Neural progenitor cell (in vitro differentiated cells): Measurements from ENCODE around the gene STPG3. TPM values are rescaled to one million over a fixed set of nuclear protein-coding genes. Genes with fewer than 3 reads are reported as not detected.
A peak's percentile ranks its signal among the peaks of the same experiment; 100 is the strongest.

Source experiments
- DNase-seq: peaks from one replicate; pipeline ENCODE4 v3.0.0-alpha.2; 2016; ENCODE audit warnings: low spot score
- H2AFZ ChIP-seq: fragments of 200-600 bp; sonication (generic); replicated peaks from 2 replicates; pipeline ENCODE4 v1.6.1; 2016; ENCODE audit warnings: antibody characterized with exemption
- H3F3A ChIP-seq: fragments of 200-600 bp; sonication (generic); 2 replicates; pipeline ENCODE4 v1.6.1; 2016; ENCODE audit warnings: antibody characterized with exemption, low read depth
- H3K27ac ChIP-seq: fragments of 200-600 bp; sonication (generic); 2 replicates; pipeline ENCODE4 v1.5.1; 2016; ENCODE audit warnings: mild to moderate bottlenecking
- H3K27me3 ChIP-seq: fragments of 200-600 bp; sonication (generic); 2 replicates; pipeline ENCODE4 v1.6.1; 2016; ENCODE audit warnings: mild to moderate bottlenecking, moderate library complexity
- H3K36me3 ChIP-seq: fragments of 200-600 bp; sonication (generic); 2 replicates; pipeline ENCODE4 v1.5.1; 2016
- H3K4me1 ChIP-seq: fragments of 200-600 bp; sonication (generic); 2 replicates; pipeline ENCODE4 v1.6.1; 2016; ENCODE audit warnings: mixed run types
- H3K4me2 ChIP-seq: fragments of 200-600 bp; sonication (generic); 2 replicates; pipeline ENCODE4 v1.6.1; 2016
- H3K4me3 ChIP-seq: fragments of 200-600 bp; sonication (generic); 2 replicates; pipeline ENCODE4 v1.5.1; 2016
- H3K79me2 ChIP-seq: fragments of 200-600 bp; sonication (generic); 2 replicates; pipeline ENCODE4 v1.6.1; 2016; ENCODE audit warnings: low read depth
- H3K9ac ChIP-seq: fragments of 200-600 bp; sonication (generic); 2 replicates; pipeline ENCODE4 v1.6.1; 2016
- H3K9me3 ChIP-seq: fragments of 200-600 bp; sonication (generic); 2 replicates; pipeline ENCODE4 v1.5.1; 2016; ENCODE audit warnings: low read depth
- H4K20me1 ChIP-seq: fragments of 200-600 bp; sonication (generic); 2 replicates; pipeline ENCODE4 v1.6.1; 2016; ENCODE audit warnings: low read depth
- H3K27ac Mint-ChIP-seq: 3 replicates; pipeline ENCODE4 v1.8.0; 2021; ENCODE audit warnings: mixed read lengths
- H3K27me3 Mint-ChIP-seq: 2 replicates; pipeline ENCODE4 v1.8.0; 2022; ENCODE audit warnings: low read depth, mild to moderate bottlenecking, inconsistent platforms, moderate library complexity, mixed read lengths; ENCODE audit not compliant: insufficient read depth
- H3K36me3 Mint-ChIP-seq: 3 replicates; pipeline ENCODE4 v1.8.0; 2021; ENCODE audit warnings: mixed read lengths
- H3K4me1 Mint-ChIP-seq: 3 replicates; pipeline ENCODE4 v1.8.0; 2021; ENCODE audit warnings: mixed read lengths
- H3K4me3 Mint-ChIP-seq: 3 replicates; pipeline ENCODE4 v1.8.0; 2021; ENCODE audit warnings: mild to moderate bottlenecking, moderate library complexity, mixed read lengths
- H3K9me3 Mint-ChIP-seq: 3 replicates; pipeline ENCODE4 v1.8.0; 2020; ENCODE audit warnings: mixed read lengths
- CTCF ChIP-seq: fragments of 200-600 bp; sonication (generic); IDR thresholded peaks from 2 replicates; pipeline ENCODE4 v1.5.1; 2017; ENCODE audit warnings: antibody characterized with exemption, mild to moderate bottlenecking
- EZH2 ChIP-seq: fragments of 200-600 bp; sonication (generic); IDR thresholded peaks from 2 replicates; pipeline ENCODE4 v1.6.1; 2017; ENCODE audit warnings: antibody characterized with exemption, mild to moderate bottlenecking, moderate library complexity
- EZH2phosphoT487 ChIP-seq: fragments of 200-600 bp; sonication (generic); IDR thresholded peaks from 2 replicates; pipeline ENCODE4 v1.6.1; 2017; ENCODE audit warnings: antibody characterized with exemption
- total RNA-seq: library from RNA; depleted of rRNA; stranded (reverse); fragments of >200 nt; gene quantifications from 2 replicates; pipeline ENCODE4 v1.2.3, GENCODE V29; 2015; ENCODE audit warnings: low replicate concordance

Gene STPG3
- total RNA-seq, 1 donor from 2014 or later, result not detected

GRCh38 chr9:137221095-137221505, 30.0 kb upstream of the STPG3 start:
- no peak overlapping the region for H3K27ac Mint-ChIP-seq
- peak overlapping the region; percentile 56 for H3K4me3 ChIP-seq
- no peaks in the 10 kb centered on the region for H3K9me3 Mint-ChIP-seq
- H3F3A ChIP-seq, result peaks cover 12% of the 10 kb centered on the region
- DNase-seq, result no peak
- H3K4me2 ChIP-seq, result peak overlapping the region; percentile 92
- H3K4me1 Mint-ChIP-seq, result no peaks in the 10 kb centered on the region
- peaks cover 13% of the 10 kb centered on the region for H3K4me1 ChIP-seq
- H3K79me2 ChIP-seq, result no peaks in the 10 kb centered on the region
- no peak for TF ChIP-seq CTCF
- no peak for TF ChIP-seq EZH2
- TF ChIP-seq EZH2phosphoT487, result no peak
- peaks cover 7% of the 10 kb centered on the region for H4K20me1 ChIP-seq
- H3K9me3 ChIP-seq, result no peaks in the 10 kb centered on the region
- H3K9ac ChIP-seq, result no peak overlapping the region
- H3K27me3 Mint-ChIP-seq, result peaks cover 2% of the 10 kb centered on the region
- H2AFZ ChIP-seq, result no peak overlapping the region
- no peaks in the 10 kb centered on the region for H3K36me3 Mint-ChIP-seq
- no peak overlapping the region for H3K4me3 Mint-ChIP-seq
- no peak overlapping the region for H3K27ac ChIP-seq
- H3K36me3 ChIP-seq, result no peaks in the 10 kb centered on the region
- H3K27me3 ChIP-seq, result peaks cover 25% of the 10 kb centered on the region

DNA sequence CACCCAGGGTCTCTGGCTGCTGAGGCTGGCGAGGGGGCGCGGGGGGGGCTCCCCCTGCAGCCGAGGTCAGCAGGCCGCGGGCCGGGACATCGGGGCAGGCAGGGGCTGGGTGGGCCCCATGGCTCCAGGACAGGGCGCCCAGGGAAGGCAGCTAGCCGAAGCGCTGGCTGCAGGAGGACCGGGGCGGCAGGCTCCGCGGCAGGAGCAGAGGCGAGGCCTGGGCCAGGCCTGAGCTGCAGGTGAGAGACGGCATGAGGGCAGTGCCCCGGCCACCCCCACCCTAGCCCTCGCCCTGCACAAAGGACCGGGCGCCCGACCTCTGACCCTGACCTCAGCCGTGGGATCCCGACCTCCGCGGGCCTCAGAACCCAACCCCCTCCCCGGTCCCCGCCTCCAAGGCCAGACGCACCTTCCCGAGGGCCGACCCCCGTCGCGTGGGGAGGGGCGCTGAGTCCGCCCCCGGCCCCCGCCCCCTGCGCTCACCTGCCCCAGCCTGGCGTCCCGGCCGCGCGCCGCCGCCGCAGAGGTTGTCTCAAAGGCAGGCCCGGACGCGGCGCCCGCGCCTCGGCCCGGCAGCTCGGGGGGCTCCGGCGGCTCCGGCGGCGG, 29.5 kb upstream of the STPG3 start:
- Mint-ChIP-seq H3K27ac (no peak overlapping the region), H3K27me3 (peaks cover 2% of the 10 kb centered on the region), H3K9me3 (no peaks in the 10 kb centered on the region), H3K4me1 (no peaks in the 10 kb centered on the region), H3K4me3 (no peak overlapping the region), H3K36me3 (no peaks in the 10 kb centered on the region)
- TF ChIP-seq CTCF, result no peak
- TF ChIP-seq EZH2phosphoT487, result no peak
- TF ChIP-seq EZH2, result no peak
- H3F3A ChIP-seq, result peaks cover 12% of the 10 kb centered on the region
- no peaks in the 10 kb centered on the region for H3K36me3 ChIP-seq
- peak overlapping the region; percentile 92 for H3K4me2 ChIP-seq
- peaks cover 13% of the 10 kb centered on the region for H3K4me1 ChIP-seq
- no peaks in the 10 kb centered on the region for H3K79me2 ChIP-seq
- peak overlapping the region; percentile 56 for H3K4me3 ChIP-seq
- H4K20me1 ChIP-seq, result peaks cover 7% of the 10 kb centered on the region
- peaks cover 25% of the 10 kb centered on the region for H3K27me3 ChIP-seq
- no peak overlapping the region for H3K9ac ChIP-seq
- no peaks in the 10 kb centered on the region for H3K9me3 ChIP-seq
- peak; percentile 47 for DNase-seq
- no peak overlapping the region for H2AFZ ChIP-seq
- no peak overlapping the region for H3K27ac ChIP-seq

DNA sequence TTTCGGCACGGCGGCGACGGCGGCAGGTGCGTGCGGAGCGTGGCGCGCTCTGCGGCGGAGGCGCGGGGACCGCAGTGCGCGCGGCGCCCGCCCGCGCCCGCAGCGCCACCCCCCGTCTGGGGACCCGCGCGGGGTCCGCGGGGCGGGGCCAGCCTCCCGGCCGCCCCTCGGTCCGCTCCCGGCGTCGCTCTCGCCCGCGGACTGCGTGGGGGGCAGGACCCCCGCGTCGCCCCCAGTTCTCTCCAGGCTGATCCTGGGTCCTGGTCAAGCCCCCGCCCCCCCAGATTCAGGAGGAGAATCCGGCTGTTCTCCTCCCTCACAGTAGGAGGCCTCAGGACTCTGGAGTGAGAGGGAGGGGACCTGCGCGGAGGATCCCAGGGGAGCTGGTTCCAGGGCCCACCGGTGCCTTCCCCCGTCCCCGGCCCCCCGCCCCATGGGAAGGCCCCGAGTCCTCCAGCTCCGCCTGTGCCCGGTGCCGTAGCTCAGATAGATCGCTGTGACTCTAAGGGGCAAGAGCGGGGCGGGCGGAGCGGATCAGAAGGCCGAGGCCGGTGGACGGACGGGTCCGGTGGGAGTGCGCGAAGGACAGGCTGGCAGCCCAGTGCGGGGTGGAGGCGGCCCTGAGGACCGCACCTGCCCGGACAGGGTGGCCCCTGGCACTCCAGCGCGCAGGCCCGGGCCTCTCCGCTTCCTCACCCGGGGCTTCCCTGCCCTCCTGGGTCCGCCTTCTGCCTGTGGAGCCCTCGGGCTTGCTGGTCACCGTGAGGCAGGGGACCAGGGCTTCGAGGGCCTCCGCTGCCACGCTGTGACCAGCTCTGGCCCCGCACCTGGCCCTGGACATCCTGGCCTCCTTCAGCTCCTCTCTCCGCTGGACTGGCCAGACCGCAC, 28.7 kb upstream of the STPG3 start, which contains the start of gene RNF208:
TSS of gene RNF208 (minus strand) at position 51 of the 888 bp plus-strand sequence. CDS start 1,028 bp downstream, outside the sequence.
- no peaks in the 10 kb centered on the region for H3K4me1 Mint-ChIP-seq
- H3K4me3 Mint-ChIP-seq, result peak within 1 kb of the TSS; percentile 87
- peaks cover 3% of the 10 kb centered on the region for H3K27me3 Mint-ChIP-seq
- peaks cover 13% of the 10 kb centered on the region for H3K4me1 ChIP-seq
- H3K9me3 Mint-ChIP-seq, result no peaks in the 10 kb centered on the region
- no peaks in the 10 kb centered on the region for H3K9me3 ChIP-seq
- no peaks in the 10 kb centered on the region for H3K79me2 ChIP-seq
- DNase-seq, result peak; percentile 61
- peak within 1 kb of the TSS; percentile 92 for H3K4me2 ChIP-seq
- no peak within 1 kb of the TSS for H2AFZ ChIP-seq
- no peaks in the 10 kb centered on the region for H3K36me3 ChIP-seq
- peak within 1 kb of the TSS; percentile 65 for H3K4me3 ChIP-seq
- no peaks in the 10 kb centered on the region for H3K36me3 Mint-ChIP-seq
- TF ChIP-seq EZH2 (peak; percentile 58), EZH2phosphoT487 (peak; percentile 38), CTCF (no peak)
- H3K27ac ChIP-seq, result no peak within 1 kb of the TSS
- H3K27me3 ChIP-seq, result peaks cover 25% of the 10 kb centered on the region
- peaks cover 12% of the 10 kb centered on the region for H3F3A ChIP-seq
- H4K20me1 ChIP-seq, result peaks cover 6% of the 10 kb centered on the region
- H3K27ac Mint-ChIP-seq, result no peak within 1 kb of the TSS
- no peak within 1 kb of the TSS for H3K9ac ChIP-seq
